GM12873 (cell line): ENCODE data around the gene SIM2.

Experiments used
- TF ChIP-seq, protein P1 (sequence below): IDR thresholded peaks from 2 replicates; pipeline ENCODE4 v1.5.1; 2012; ENCODE audit warnings: low read depth, mild to moderate bottlenecking, moderate library complexity, low read length, control low read depth; ENCODE audit not compliant: insufficient read depth; ENCODE audit errors: missing control alignments

The SIM2 gene

DNA sequence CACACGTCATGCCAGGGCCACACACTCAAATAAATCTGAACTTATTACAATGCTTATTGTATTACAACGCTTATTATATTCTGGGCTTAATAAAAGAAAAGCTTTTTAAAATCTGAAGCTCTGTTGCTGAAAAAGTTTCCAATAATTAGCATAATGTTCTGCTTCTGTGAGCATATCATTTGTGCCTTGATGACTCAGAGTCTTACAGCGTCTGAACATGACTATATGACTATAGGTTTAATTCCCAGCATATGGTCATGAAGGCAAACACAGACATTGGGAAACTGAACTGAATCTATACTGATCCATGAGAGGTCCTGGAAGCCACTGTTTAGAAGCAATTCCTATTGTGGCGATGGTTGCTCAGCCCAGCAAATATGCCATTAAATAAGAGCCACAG lies 66.3 kb downstream of the SIM2 start:
- TF ChIP-seq, protein P1, sequence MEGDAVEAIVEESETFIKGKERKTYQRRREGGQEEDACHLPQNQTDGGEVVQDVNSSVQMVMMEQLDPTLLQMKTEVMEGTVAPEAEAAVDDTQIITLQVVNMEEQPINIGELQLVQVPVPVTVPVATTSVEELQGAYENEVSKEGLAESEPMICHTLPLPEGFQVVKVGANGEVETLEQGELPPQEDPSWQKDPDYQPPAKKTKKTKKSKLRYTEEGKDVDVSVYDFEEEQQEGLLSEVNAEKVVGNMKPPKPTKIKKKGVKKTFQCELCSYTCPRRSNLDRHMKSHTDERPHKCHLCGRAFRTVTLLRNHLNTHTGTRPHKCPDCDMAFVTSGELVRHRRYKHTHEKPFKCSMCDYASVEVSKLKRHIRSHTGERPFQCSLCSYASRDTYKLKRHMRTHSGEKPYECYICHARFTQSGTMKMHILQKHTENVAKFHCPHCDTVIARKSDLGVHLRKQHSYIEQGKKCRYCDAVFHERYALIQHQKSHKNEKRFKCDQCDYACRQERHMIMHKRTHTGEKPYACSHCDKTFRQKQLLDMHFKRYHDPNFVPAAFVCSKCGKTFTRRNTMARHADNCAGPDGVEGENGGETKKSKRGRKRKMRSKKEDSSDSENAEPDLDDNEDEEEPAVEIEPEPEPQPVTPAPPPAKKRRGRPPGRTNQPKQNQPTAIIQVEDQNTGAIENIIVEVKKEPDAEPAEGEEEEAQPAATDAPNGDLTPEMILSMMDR: no peak

DNA sequence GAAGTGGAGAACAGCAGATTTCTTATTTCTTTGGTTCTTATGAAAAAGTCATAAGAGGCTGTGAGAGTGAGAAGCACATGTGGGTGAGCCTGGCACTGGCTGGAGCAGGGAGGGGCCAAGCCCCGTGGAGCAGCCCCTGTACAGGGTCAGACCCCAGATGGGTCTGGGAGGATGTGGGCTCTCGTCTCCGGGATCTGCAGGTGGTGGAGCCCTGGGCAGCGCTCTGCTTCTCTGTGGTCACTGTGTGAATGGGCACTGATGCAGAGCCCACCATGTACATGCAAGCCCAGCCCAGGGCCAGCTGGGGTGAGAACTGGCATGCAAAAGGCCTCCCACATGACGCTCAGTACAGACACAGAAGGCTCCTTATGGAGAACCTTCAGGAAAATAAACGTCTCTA lies 67.6 kb downstream of the SIM2 start:
- TF ChIP-seq, protein P1: no peak

DNA sequence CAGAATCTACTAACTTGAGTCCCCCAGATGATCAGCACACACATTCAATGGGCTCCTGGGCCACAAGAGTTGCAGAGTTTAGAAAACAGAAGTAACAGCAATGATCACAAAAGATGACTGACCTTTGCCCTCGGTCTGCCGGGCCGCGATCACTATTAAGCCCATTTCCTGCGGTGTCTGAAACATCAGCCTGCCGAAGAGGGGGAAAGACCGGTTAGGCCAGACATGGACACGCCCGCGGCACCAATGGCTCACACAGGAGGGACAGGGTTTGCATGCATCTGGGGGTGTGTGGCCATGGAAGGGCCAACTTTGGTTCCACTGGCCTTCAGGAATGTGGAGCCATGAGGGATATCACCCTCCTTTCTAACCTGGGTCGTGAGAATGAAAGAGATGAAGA lies 68.2 kb downstream of the SIM2 start:
- TF ChIP-seq, protein P1: no peak

DNA sequence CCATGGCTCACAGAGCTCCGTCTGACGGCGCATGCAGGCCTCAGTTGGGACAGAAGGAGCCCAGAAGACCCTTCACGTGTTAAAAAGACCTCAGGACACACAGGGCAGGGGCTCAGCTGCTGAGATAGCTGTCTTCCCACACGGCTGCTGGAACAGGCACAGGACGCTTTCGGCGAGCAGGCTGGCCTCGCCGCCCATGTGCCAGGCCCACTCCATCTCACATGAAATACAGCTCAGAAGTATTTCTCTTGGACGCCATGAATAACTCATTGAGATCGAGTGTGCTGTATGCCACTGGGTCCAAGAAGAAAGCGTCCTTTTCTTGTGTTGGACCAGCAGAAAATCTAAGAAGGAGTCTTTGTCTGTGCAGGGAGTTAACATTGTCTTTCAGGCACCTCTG lies 69.6 kb downstream of the SIM2 start:
- TF ChIP-seq, protein P1: no peak

DNA sequence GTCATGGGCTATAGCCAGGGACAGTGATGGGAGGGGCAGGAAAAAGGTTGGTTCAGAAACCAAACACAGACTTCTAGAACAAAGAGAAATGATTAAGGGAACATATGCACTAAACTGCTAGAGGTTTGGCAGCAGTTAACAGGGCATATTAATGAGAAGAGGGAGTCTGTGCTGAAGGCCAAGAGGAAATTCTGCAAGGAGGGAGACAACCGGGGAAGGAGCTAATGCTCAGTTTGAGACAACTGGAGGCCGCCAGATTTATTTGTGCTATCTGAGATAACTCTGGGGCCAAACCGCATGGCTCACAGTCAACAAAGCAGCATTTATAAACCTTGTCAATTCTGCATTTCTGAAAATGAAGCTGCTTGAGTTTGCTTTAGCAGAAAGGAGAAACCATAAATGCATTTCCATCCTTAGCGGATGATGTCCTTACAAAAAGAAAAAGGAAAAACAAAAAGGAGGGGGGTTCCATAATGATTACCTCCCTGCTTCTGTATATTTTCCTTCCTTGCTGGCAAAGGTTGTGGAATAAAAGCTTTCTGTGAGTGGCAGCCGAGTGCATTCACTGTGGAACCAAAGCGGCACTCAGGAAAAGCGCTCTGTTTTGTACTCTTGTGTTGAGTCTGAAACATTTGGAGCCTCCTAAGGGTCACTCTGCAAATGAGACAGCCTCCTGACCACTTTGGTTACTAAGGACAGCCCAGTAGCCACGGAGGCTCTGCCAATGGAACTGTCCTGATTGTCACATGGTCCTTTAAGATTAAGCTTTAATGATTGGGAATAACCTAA lies 70.3 kb downstream of the SIM2 start:
- TF ChIP-seq, protein P1: no peak

DNA sequence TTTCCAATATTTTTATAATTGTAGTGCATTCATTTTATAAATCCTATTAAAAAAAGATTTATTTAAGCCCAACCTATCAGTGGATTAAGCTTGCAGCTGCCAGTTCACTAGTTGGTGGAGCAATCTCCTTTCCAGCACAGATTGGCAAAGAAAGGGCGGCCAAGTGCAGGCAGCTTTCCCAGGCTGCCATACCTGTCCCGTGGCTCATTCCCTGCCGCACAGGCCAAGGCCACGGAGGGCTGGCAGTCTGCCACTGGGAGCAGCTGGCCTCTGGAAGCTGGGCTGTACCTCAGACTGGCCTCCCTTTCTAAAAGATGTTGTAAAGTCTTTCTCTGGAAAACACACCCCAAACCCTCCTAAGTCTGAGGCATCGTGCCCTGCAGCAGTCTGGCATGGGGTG lies 74.2 kb downstream of the SIM2 start:
- TF ChIP-seq, protein P1: no peak

DNA sequence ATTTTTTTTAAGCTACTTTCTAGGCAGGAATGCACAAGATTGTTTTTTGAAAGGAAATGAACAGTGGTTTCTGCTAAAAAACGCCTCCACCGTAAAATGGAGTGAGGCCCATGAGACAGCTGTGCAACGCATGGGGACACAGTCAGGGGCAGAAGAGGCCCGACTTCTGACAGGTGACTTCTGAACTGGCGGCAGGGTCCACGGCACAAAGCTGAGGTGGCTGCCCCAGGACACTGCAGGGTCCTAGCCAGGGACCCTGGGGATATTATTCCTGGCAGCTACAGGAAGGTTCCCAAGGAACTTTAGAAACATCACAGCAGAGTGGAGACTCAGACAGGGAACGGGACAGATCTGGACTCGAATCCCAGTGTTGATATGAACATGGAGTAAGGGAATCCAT lies 75.1 kb downstream of the SIM2 start:
- TF ChIP-seq, protein P1: no peak
